Keratinocyte (primary cell): Measurements from ENCODE around the gene TBC1D5. TPM values are rescaled to one million over a fixed set of nuclear protein-coding genes. Genes with fewer than 3 reads are reported as not detected.

ENCODE experiments used
- DNase-seq: peaks from one replicate; pipeline ENCODE4 v3.0.0-alpha.2; 2011; ENCODE audit warnings: low read depth, missing footprints, low spot score
- FAIRE-seq: peaks from 2 replicates; lab custom pipeline; 2011; peaks lifted over from hg19 to GRCh38; lab: Jason Lieb, UNC
- H2AFZ ChIP-seq: 2 replicates; pipeline ENCODE4 v1.6.0; 2012; ENCODE audit warnings: low read length, control low read depth, inconsistent platforms; ENCODE audit not compliant: control insufficient read depth
- H3K27ac ChIP-seq: 2 replicates; pipeline ENCODE4 v1.5.1; 2011; ENCODE audit warnings: low read length; ENCODE audit not compliant: control insufficient read depth, insufficient read depth
- H3K27me3 ChIP-seq: 3 replicates; pipeline ENCODE4 v1.6.0; 2011; ENCODE audit warnings: low read length; ENCODE audit not compliant: control insufficient read depth, insufficient read depth; ENCODE audit errors: extremely low read depth
- H3K36me3 ChIP-seq, 2 experiments: 2 replicates in 1 of 2; 3 replicates in 1 of 2; pipeline ENCODE4 v1.5.1; 2011; ENCODE audit warnings: low read length in 2 of 2, mild to moderate bottlenecking in 1 of 2; ENCODE audit not compliant: control insufficient read depth in 2 of 2, insufficient read depth in 2 of 2; ENCODE audit errors: extremely low read depth in 1 of 2
- H3K4me1 ChIP-seq: 3 replicates; pipeline ENCODE4 v1.5.1; 2011; ENCODE audit warnings: low read length; ENCODE audit not compliant: control insufficient read depth, insufficient read depth; ENCODE audit errors: extremely low read depth
- H3K4me2 ChIP-seq: 3 replicates; pipeline ENCODE4 v1.6.0; 2011; ENCODE audit warnings: low read depth, low read length; ENCODE audit not compliant: control insufficient read depth, insufficient read depth; ENCODE audit errors: extremely low read depth
- H3K4me3 ChIP-seq, 3 experiments: fragments of 200-600 bp in 1 of 3; sonication (generic) in 1 of 3; 2 replicates in 2 of 3; 3 replicates in 1 of 3; pipeline ENCODE4 v1.5.1; 2011 to 2016; ENCODE audit warnings: low read length in 3 of 3, mild to moderate bottlenecking in 3 of 3, control low read depth in 2 of 3, inconsistent platforms in 1 of 3, low read depth in 1 of 3, mixed read lengths in 1 of 3, mixed run types in 1 of 3, moderate library complexity in 1 of 3; ENCODE audit not compliant: control insufficient read depth in 2 of 3, insufficient read depth in 2 of 3; ENCODE audit errors: extremely low read depth in 1 of 3
- H3K79me2 ChIP-seq: 2 replicates; pipeline ENCODE4 v1.6.0; 2012; ENCODE audit warnings: low read length; ENCODE audit not compliant: control insufficient read depth, insufficient read depth
- H3K9ac ChIP-seq: 3 replicates; pipeline ENCODE4 v1.6.0; 2011; ENCODE audit warnings: low read length; ENCODE audit not compliant: control insufficient read depth, insufficient read depth; ENCODE audit errors: extremely low read depth
- H3K9me1 ChIP-seq: 3 replicates; pipeline ENCODE4 v1.6.0; 2011; ENCODE audit warnings: low read length; ENCODE audit not compliant: control insufficient read depth, insufficient read depth; ENCODE audit errors: extremely low read depth
- H3K9me3 ChIP-seq: 2 replicates; pipeline ENCODE4 v1.5.1; 2012; ENCODE audit warnings: low read depth, low read length; ENCODE audit not compliant: control insufficient read depth
- H4K20me1 ChIP-seq: 3 replicates; pipeline ENCODE4 v1.6.0; 2011; ENCODE audit warnings: low read length; ENCODE audit not compliant: control insufficient read depth, insufficient read depth; ENCODE audit errors: extremely low read depth
- CTCF ChIP-seq, 3 experiments: IDR thresholded peaks in 1 of 3; conservative IDR thresholded peaks in 1 of 3; optimal IDR thresholded peaks in 1 of 3; 2 replicates in 2 of 3; 3 replicates in 1 of 3; pipeline versions ENCODE3 to v1.5.1; 2011; ENCODE audit warnings: low read length in 3 of 3, mild to moderate bottlenecking in 3 of 3, moderate library complexity in 2 of 3, control low read depth in 1 of 3, inconsistent platforms in 1 of 3; ENCODE audit not compliant: insufficient read depth in 2 of 3; ENCODE audit errors: extremely low read depth in 1 of 3
- EZH2 ChIP-seq: IDR thresholded peaks from one replicate; pipeline ENCODE4 v1.6.1; 2012; ENCODE audit warnings: inconsistent platforms, mild to moderate bottlenecking, low read length, moderate library complexity
- dilution Hi-C: fragments of 300-500 bp; cut with MboI; formaldehyde crosslinking; loops from one replicate; pipeline ENCODE4 v1.7.0; 2020; ENCODE audit warnings: low sequenced_read_pairs; ENCODE audit not compliant: extremely low pct_ligation_motif_present
- polyA plus RNA-seq, 5 experiments: library from polyadenylated mRNA; depleted of rRNA in 3 of 5; stranded (reverse) in 3 of 5; stranded (forward) in 1 of 5; unstranded in 1 of 5; fragments of >200 nt; gene quantifications; 1 replicate in 1 of 5; 2 replicates in 3 of 5; 3 replicates in 1 of 5; pipeline versions ENCODE4 v1.2.1 to v1.2.3, GENCODE V29; 2011 to 2012; ENCODE audit warnings: missing spikeins in 2 of 5, low read depth in 1 of 5, low replicate concordance in 1 of 5

The TBC1D5 gene
- polyA plus RNA-seq, 1 donor (not counting 4 experiments of a cell fraction or from before 2014, with no cell fraction given): 25.8 TPM

- Histone ChIP-seq H3K9me1 (no peaks in the 10 kb centered on the region), H3K4me1 (no peaks in the 10 kb centered on the region), H3K4me2 (no peak overlapping the region), H3K27ac (no peak overlapping the region), H2AFZ (no peak overlapping the region), H3K27me3 (no peaks in the 10 kb centered on the region), H4K20me1 (no peaks in the 10 kb centered on the region), H3K4me3 (no peak overlapping the region), H3K9me3 (no peaks in the 10 kb centered on the region), H3K36me3 (peaks cover 0 to 1% of the 10 kb centered on the region in 2 experiments), H3K9ac (no peak overlapping the region), H3K79me2 (no peaks in the 10 kb centered on the region)
- dilution Hi-C loops: no loop called here
- FAIRE-seq (no peak), DNase-seq (no peak)
- no peak for TF ChIP-seq CTCF (optimal IDR thresholded peaks at IDR 0.05 in 1 of 3, IDR thresholded peaks at IDR 0.05 in 1 of 3, conservative IDR thresholded peaks at IDR 0.05 in 1 of 3; ENCODE audit: extremely low read depth in 1 of 3, insufficient read depth in 2 of 3, low read length in 3 of 3)
- TF ChIP-seq EZH2: no peak
Measured at GRCh38 chr3:17407576-17407975, 334.9 kb downstream of the TBC1D5 start.

- no peak overlapping the region for H3K4me3 ChIP-seq
- no peak overlapping the region for H3K9ac ChIP-seq
- H3K36me3 ChIP-seq: peaks cover 0 to 1% of the 10 kb centered on the region in 2 experiments
- FAIRE-seq: no peak
- H4K20me1 ChIP-seq: no peaks in the 10 kb centered on the region
- no peak overlapping the region for H3K4me2 ChIP-seq
- H3K79me2 ChIP-seq: no peaks in the 10 kb centered on the region
- dilution Hi-C loops: no loop called here
- H3K27me3 ChIP-seq: no peaks in the 10 kb centered on the region
- no peaks in the 10 kb centered on the region for H3K9me3 ChIP-seq
- H3K4me1 ChIP-seq: no peaks in the 10 kb centered on the region
- no peak overlapping the region for H2AFZ ChIP-seq
- no peak overlapping the region for H3K27ac ChIP-seq
- TF ChIP-seq CTCF (optimal IDR thresholded peaks at IDR 0.05 in 1 of 3, IDR thresholded peaks at IDR 0.05 in 1 of 3, conservative IDR thresholded peaks at IDR 0.05 in 1 of 3; ENCODE audit: extremely low read depth in 1 of 3, insufficient read depth in 2 of 3, low read length in 3 of 3) (no peak), EZH2 (no peak)
- H3K9me1 ChIP-seq: no peaks in the 10 kb centered on the region
- DNase-seq: no peak
Measured at GRCh38 chr3:17404548-17404947, 337.9 kb downstream of the TBC1D5 start.
